Vagina (tissue), 2 donors: ENCODE data around the gene PDK3.

Source experiments
- POLR2A ChIP-seq, 2 donors: fragments of 450-650 bp; IDR thresholded peaks; one replicate each; pipeline ENCODE4 v1.6.1; 2017; ENCODE audit warnings: antibody characterized with exemption in 2 of 2, mild to moderate bottlenecking in 2 of 2, moderate library complexity in 2 of 2
- TF ChIP-seq, protein P1 (sequence below), 3 experiments: fragments of 450-650 bp in 2 of 3; fragments of 200-600 bp in 1 of 3; sonication (generic) in 1 of 3; IDR thresholded peaks; one replicate each; pipeline ENCODE4 v1.5.1; 2017 to 2019; ENCODE audit warnings: antibody characterized with exemption in 3 of 3, mild to moderate bottlenecking in 2 of 3, moderate library complexity in 2 of 3

DNA sequence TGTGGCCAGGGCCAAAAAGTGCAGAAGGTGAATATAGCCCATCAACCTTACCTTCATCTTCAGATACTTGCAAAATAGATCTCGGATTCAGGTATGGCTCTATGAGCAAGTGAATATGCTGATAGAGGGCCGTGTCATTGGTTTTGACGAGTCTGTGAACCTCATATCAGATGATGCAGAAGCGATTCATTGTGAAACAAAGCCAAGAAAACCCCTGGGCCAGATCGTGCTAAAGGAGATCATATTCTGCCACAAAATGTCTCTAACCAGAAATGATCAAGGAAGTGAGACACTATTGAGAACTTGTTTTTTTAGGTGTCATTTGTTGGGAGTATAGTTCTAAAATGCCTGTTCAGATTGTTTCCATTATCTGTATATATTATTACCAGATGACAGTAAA lies 48.3 kb downstream of the PDK3 start:
- TF ChIP-seq, protein P1, sequence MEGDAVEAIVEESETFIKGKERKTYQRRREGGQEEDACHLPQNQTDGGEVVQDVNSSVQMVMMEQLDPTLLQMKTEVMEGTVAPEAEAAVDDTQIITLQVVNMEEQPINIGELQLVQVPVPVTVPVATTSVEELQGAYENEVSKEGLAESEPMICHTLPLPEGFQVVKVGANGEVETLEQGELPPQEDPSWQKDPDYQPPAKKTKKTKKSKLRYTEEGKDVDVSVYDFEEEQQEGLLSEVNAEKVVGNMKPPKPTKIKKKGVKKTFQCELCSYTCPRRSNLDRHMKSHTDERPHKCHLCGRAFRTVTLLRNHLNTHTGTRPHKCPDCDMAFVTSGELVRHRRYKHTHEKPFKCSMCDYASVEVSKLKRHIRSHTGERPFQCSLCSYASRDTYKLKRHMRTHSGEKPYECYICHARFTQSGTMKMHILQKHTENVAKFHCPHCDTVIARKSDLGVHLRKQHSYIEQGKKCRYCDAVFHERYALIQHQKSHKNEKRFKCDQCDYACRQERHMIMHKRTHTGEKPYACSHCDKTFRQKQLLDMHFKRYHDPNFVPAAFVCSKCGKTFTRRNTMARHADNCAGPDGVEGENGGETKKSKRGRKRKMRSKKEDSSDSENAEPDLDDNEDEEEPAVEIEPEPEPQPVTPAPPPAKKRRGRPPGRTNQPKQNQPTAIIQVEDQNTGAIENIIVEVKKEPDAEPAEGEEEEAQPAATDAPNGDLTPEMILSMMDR (IDR thresholded peaks at IDR 0.05), result no peak
- TF ChIP-seq POLR2A (IDR thresholded peaks at IDR 0.05), result no peak
